Measurements from ENCODE around the gene POMGNT2.

DNA sequence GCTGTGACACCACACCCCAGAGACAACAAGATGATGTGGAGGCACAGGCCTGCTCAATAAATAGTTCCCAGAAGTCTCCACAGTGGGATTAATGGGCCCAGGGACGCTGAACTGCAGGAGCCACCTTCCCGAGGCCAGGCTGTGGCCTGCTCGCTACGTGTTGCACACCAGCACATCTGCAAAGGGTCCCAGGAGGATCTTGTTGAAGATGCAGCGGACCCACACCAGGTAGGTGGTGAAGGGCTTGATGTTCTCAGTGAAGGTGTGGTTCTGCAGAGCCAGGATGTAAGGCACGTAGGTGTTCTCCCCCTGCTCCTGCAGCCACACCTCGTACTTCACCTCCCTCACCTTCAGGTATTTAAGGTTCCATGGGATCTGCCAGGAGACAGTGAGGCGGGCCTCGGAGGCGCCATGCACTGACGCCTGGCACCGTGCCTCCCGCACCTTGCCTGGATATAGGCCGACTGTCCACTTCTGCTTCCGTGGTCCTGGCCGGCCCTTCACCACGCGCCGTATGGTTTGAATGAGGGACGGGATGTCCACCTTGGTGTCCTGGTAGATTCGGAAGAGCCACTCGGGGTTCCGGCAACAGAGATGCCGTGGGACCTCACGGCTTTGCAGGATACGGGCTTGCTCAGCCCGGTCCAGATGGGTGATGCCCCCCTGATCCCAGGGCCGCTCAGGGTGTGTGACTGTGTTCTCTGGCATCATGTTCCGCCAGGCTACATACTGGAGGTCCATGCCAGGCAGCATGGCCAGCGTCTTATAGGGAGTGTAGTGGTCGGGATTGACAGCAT is 26.1 kb downstream of the POMGNT2 start:
- TF ChIP-seq, protein P1, sequence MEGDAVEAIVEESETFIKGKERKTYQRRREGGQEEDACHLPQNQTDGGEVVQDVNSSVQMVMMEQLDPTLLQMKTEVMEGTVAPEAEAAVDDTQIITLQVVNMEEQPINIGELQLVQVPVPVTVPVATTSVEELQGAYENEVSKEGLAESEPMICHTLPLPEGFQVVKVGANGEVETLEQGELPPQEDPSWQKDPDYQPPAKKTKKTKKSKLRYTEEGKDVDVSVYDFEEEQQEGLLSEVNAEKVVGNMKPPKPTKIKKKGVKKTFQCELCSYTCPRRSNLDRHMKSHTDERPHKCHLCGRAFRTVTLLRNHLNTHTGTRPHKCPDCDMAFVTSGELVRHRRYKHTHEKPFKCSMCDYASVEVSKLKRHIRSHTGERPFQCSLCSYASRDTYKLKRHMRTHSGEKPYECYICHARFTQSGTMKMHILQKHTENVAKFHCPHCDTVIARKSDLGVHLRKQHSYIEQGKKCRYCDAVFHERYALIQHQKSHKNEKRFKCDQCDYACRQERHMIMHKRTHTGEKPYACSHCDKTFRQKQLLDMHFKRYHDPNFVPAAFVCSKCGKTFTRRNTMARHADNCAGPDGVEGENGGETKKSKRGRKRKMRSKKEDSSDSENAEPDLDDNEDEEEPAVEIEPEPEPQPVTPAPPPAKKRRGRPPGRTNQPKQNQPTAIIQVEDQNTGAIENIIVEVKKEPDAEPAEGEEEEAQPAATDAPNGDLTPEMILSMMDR (IDR thresholded peaks at IDR 0.05) = no peak
- TF ChIP-seq POLR2A (IDR thresholded peaks at IDR 0.05) = no peak
- no peak for TF ChIP-seq EP300 (IDR thresholded peaks at IDR 0.05)

Measured in ovary (tissue), 3 donors.